GM12872 (cell line): ENCODE results near the gene PPP2R3B.

ENCODE experiments used
- TF ChIP-seq, protein P1 (sequence below): IDR thresholded peaks from 3 replicates; pipeline ENCODE4 v1.5.1; 2011; ENCODE audit warnings: low read depth, mild to moderate bottlenecking, low read length, moderate library complexity; ENCODE audit not compliant: insufficient read depth

The PPP2R3B gene

GRCh38 chrX:340121-340520 is 46.6 kb downstream of the PPP2R3B start:
- TF ChIP-seq, protein P1, sequence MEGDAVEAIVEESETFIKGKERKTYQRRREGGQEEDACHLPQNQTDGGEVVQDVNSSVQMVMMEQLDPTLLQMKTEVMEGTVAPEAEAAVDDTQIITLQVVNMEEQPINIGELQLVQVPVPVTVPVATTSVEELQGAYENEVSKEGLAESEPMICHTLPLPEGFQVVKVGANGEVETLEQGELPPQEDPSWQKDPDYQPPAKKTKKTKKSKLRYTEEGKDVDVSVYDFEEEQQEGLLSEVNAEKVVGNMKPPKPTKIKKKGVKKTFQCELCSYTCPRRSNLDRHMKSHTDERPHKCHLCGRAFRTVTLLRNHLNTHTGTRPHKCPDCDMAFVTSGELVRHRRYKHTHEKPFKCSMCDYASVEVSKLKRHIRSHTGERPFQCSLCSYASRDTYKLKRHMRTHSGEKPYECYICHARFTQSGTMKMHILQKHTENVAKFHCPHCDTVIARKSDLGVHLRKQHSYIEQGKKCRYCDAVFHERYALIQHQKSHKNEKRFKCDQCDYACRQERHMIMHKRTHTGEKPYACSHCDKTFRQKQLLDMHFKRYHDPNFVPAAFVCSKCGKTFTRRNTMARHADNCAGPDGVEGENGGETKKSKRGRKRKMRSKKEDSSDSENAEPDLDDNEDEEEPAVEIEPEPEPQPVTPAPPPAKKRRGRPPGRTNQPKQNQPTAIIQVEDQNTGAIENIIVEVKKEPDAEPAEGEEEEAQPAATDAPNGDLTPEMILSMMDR: no peak

- TF ChIP-seq, protein P1: no peak
These were observed 47.8 kb downstream of the PPP2R3B start for GRCh38 chrX:338836-339400.

DNA sequence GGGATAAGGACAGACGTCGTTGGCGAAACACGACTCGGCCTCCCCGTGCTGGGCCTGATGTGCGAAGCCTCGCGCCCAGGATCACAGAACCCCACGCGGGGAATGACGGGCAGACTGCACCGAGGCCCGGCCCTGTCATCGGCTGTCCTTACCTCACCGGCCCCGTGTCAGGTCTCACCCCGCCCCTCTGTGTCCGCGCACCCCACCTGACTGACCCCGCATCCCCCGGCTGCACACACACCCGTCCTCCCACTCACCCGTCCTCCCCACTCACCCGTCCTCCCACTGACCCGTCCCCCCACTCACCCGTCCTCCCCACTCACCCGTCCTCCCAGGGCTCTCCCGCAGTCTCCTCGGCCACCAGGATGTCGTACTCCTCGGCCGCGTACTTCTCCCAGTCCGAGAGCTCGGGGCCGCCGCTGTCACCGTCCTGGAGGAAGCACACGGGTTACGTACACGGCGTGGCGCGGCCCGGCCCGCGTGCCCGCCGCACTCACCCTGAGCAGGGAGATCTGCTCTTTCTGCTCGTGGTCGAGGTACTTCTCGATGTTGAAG is 48.3 kb downstream of the PPP2R3B start:
- TF ChIP-seq, protein P1: no peak

GRCh38 chrX:337331-337831 is 49.3 kb downstream of the PPP2R3B start:
- TF ChIP-seq, protein P1: no peak

GRCh38 chrX:336227-336626 is 50.5 kb downstream of the PPP2R3B start:
- TF ChIP-seq, protein P1: no peak

DNA sequence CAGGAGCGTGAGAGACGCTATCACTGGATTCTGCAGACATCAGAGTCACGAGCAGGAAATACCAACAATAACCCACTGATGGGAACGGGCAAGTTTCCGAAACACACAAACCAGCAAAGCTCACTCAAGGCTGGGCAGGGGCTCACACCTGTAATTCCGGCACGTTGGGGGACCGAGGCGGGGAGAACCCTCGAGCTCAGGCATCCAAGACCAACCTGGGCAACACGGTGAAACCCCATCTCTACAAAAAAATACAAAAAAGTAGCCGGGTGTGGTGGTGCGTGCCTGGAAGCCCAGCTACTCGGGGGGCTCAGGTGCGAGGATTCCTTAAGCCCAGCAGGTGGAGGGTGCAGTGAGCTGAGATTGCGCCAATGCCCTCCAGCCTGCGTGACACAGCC is 51.0 kb downstream of the PPP2R3B start:
- TF ChIP-seq, protein P1: no peak

- TF ChIP-seq, protein P1: no peak
These were observed 51.5 kb downstream of the PPP2R3B start for GRCh38 chrX:334971-335757.
